Stomach (tissue), 4 donors: ENCODE data around the gene SF3A1.

Experiments used
- CTCF ChIP-seq, 7 experiments: fragments of 450-650 bp in 4 of 7; fragments of 200-600 bp in 3 of 7; sonication (generic) in 3 of 7; IDR thresholded peaks; one replicate each; pipeline ENCODE4 v1.5.1; 2016 to 2019; ENCODE audit warnings: antibody characterized with exemption in 7 of 7, control low read depth in 2 of 7, mild to moderate bottlenecking in 1 of 7
- EP300 ChIP-seq: sonication (generic); formaldehyde crosslinking; IDR thresholded peaks from one replicate; pipeline ENCODE4 v1.6.1; 2017; ENCODE audit warnings: antibody characterized with exemption
- POLR2A ChIP-seq, 4 donors: fragments of 450-650 bp; IDR thresholded peaks; one replicate each; pipeline ENCODE4 v1.6.1; 2016; ENCODE audit warnings: antibody characterized with exemption in 4 of 4, control low read depth in 2 of 4, mild to moderate bottlenecking in 1 of 4, moderate library complexity in 1 of 4
- POLR2AphosphoS5 ChIP-seq, 3 donors: sonication (generic); formaldehyde crosslinking; IDR thresholded peaks; one replicate each; pipeline ENCODE4 v1.6.1; 2016; ENCODE audit warnings: antibody characterized with exemption in 3 of 3

GRCh38 chr22:30371321-30371720 lies 14.6 kb upstream of the SF3A1 start:
- TF ChIP-seq CTCF (IDR thresholded peaks at IDR 0.05) (no peak), POLR2A (IDR thresholded peaks at IDR 0.05) (no peak), EP300 (no peak), POLR2AphosphoS5 (IDR thresholded peaks at IDR 0.05) (no peak)
